ENCODE measurements around the gene CPNE4.
"Not testable (repeated sequence)": the region's sequence is repeated elsewhere in the genome, so short reads cannot be mapped to it uniquely, and the experiment has no call there.

The CPNE4 gene

GRCh38 chr3:131962982-131963381 is 71.8 kb downstream of the CPNE4 start:
- DNase-seq (ENCODE audit: low read depth in 4 of 4, low spot score in 1 of 4) = no peak

DNA sequence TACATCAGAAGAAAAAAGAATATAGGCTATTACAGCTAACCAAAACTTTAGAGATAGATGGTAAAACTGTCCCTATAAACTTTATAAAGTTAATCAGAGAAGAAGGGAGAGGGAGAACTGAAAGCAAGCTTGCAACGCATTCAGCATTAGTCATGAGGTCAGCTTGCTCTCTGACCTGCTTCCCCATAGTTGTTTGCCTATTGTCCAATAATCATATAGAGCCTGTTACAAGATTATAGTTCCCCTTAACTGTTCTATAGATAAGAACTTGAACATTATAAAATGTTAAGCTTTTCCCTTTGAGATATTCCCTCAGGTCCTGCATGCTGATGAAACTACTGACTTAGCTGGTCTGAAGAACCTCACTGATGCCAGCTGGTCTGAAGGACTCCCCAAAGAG is 74.5 kb downstream of the CPNE4 start:
- DNase-seq (ENCODE audit: low read depth in 4 of 4, low spot score in 1 of 4) = no peak

DNA sequence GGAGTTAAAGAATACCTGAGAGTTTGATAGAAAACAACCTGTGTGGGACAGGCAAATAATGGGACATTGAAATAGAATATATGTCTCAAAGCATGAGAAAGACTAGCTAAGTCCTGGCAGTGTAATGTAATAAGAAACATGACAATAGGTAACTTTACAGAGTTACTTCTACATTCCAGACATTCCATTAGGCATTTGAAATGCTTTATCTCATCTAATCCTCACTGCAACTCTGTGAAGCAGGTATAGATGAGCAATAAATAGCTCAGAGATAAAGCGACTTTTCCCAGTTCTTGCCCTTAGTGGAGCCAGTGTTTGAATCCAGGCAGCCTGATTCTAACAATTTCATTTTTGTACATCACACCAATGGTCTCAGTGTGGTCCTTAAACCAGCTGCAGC is 76.8 kb downstream of the CPNE4 start:
- no peak for DNase-seq (ENCODE audit: low read depth in 4 of 4, low spot score in 1 of 4)

- no peak for DNase-seq (ENCODE audit: low read depth in 4 of 4, low spot score in 1 of 4)
Observed at GRCh38 chr3:131957511-131957910, 77.3 kb downstream of the CPNE4 start.

DNA sequence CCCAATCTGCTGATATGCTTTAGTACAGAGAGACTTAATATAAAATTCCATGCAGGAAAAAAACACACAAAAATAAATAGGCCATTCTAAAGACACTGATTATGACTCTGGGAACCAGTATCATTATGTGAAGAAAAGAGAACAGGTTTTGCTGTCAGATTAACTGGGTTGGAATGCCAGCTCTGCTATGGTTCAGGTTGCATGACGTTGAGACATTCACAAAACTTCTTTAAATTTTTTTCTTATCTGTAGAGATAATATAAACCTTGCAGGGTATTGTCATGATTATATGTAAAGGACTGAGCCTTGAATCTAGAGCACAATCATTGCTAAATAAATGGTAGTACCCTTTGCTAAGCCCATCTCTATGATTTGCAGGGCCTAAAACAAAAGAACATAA is 86.0 kb downstream of the CPNE4 start:
- DNase-seq (ENCODE audit: low read depth in 4 of 4, low spot score in 1 of 4) = no peak

GRCh38 chr3:131944676-131945075 is 90.1 kb downstream of the CPNE4 start:
- no peak for DNase-seq (ENCODE audit: low read depth in 4 of 4, low spot score in 1 of 4)

- no peak for DNase-seq (ENCODE audit: low read depth in 4 of 4, low spot score in 1 of 4)
Observed at GRCh38 chr3:131933665-131934064, 101.1 kb downstream of the CPNE4 start.

GRCh38 chr3:131928593-131928992 is 106.2 kb downstream of the CPNE4 start:
- no peak for DNase-seq (ENCODE audit: low read depth in 4 of 4, low spot score in 1 of 4)

GRCh38 chr3:131925571-131925970 is 109.2 kb downstream of the CPNE4 start:
- DNase-seq (ENCODE audit: low read depth in 4 of 4, low spot score in 1 of 4) = no peak

DNA sequence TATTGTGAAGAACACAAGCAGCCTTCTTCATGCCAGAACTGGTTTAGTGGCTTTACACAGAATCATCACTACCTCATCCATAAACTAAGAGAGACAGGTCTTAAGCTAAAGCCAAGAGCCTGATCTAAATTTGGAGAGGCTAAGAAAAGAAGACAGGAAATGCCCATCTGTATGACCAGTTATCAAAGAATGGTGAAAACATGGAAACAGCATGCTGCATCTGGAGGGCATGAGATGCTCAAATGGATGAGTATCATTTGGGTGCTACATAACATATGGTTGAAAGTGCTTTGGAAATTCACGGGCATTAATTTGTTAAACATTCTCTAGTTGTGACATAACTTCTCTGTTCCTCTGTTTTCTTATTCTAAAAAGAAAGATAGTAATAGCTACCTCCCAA is 112.5 kb downstream of the CPNE4 start:
- no peak for DNase-seq (ENCODE audit: low read depth in 4 of 4, low spot score in 1 of 4)

DNA sequence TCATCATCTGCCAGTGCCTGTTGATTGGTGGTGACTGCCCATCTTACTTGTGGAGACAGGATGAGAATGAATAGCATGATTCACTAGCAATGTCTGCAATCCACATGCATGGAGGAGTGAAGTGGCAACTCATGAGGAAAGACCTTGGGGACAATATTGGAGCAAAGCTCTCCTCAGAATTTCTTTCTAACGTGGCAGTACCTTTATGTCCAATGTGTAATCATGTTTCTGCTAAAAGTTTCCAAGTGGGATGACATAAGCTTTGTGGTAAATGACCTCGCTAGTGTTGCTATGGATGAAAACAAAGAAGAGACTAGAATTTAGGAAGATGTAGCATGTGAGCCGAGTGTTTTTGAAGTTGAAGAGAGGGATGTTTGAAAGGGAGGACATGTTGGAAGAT is 117.8 kb downstream of the CPNE4 start:
- no peak for DNase-seq (ENCODE audit: low read depth in 4 of 4, low spot score in 1 of 4)

- no peak for DNase-seq (ENCODE audit: low read depth in 4 of 4, low spot score in 1 of 4)
Observed at GRCh38 chr3:131914090-131914691, 120.6 kb downstream of the CPNE4 start.

GRCh38 chr3:131912255-131912654 is 122.6 kb downstream of the CPNE4 start:
- DNase-seq (ENCODE audit: low read depth in 4 of 4, low spot score in 1 of 4) = no peak

DNA sequence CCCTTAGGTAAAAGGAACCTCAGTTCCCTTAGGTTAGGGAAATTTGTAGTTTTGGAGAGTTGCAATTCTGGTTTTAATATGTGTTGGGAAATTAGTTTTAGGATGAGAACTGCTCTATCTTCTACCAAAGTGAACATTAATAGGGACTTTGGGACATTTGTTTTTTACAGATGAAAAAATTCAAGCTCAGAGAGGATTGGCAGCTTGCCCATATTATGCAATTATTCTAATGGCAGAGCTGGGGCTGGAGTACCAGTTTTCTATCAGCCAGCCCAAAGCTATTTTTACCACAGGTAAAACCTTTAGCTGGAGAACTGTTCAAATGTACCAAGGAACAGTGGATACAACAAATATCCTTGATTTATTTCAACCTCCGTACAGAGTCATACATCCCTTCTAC is 127.0 kb downstream of the CPNE4 start:
- no peak for DNase-seq (ENCODE audit: low read depth in 4 of 4, low spot score in 1 of 4)

DNA sequence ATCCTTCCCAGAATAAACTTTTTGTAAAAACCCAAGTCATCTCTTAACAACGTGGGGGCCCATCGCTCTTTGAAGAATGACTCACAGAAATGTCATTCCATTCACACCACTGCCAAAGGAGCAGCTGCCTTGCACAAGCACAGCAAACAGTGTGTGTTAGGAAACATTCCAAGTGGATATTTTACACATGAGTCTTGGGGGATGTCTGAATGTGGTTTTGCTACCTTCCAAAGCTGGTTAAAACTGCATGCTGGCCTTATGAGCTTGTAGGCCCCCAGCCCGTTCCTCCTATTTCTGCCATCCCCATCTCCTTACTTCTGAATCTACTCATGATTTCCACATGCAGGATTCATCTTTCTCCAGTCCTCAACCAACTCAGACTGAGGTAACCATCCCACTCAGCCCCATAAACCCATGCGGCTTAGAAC is 130.8 kb downstream of the CPNE4 start:
- no peak for DNase-seq (ENCODE audit: low read depth in 4 of 4, low spot score in 1 of 4)

DNA sequence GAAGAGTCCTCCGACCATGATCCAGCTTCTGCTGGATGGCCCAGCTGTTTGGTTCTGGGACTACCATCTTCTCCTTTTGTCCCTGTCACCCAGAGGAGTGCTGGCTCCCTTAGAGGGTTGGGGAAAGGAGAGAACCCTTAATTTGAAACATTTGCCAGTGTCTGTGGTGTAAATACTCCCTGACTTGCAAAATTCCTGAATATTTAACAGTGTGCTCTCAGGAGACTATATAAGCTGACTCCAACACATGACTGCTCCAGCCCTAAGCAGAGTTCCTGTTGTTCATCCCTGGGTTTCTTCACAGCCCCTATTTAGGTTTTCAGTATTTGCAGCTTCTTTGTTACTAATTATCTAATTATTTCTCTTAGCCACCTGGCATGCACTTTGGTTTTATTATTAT is 133.1 kb downstream of the CPNE4 start:
- DNase-seq (ENCODE audit: low read depth in 4 of 4, low spot score in 1 of 4) = no peak

DNA sequence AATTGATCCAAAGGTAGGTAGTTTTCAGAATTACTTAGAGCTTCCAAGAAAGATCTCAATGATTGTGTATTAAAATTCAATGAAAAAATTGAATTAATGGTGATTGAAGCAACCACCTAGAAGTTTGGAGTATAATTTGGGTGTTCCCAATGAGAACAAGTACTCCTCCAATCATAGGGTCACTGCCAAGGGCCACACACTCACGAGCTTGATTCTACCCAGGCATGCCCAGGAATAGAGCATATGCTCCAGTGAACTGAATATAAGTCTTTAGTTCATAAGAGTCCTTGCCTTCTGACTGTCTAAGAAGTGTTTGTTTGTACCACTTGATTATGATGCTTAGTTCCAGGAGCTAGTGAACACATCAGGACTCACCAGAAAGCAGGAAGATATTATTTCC is 133.9 kb downstream of the CPNE4 start:
- no peak for DNase-seq (ENCODE audit: low read depth in 4 of 4, low spot score in 1 of 4)

GRCh38 chr3:131899021-131899420 is 135.8 kb downstream of the CPNE4 start:
- DNase-seq (ENCODE audit: low read depth in 4 of 4, low spot score in 1 of 4) = no peak

DNA sequence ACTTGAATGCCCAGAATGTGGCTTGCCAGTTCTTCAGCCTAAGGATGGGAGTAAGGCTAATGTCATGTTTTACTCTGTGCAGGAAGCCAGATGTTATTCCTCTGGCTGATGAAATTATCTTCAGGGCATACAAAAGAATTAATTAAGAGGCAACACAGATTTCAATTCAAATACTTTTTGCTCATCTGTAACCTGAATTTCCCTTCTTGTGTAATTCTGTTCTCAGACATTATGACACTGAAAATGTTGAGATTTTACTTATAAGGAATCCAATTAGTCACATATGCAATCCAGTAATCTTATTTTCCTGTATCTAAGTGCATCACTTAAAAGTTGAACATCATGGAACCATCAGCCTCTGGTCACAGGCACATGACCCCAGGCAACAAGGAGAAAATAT is 136.5 kb downstream of the CPNE4 start:
- DNase-seq (ENCODE audit: low read depth in 4 of 4, low spot score in 1 of 4) = no peak

- DNase-seq (ENCODE audit: low read depth in 4 of 4, low spot score in 1 of 4) = no peak
Observed at GRCh38 chr3:131896285-131896684, 138.5 kb downstream of the CPNE4 start.

DNA sequence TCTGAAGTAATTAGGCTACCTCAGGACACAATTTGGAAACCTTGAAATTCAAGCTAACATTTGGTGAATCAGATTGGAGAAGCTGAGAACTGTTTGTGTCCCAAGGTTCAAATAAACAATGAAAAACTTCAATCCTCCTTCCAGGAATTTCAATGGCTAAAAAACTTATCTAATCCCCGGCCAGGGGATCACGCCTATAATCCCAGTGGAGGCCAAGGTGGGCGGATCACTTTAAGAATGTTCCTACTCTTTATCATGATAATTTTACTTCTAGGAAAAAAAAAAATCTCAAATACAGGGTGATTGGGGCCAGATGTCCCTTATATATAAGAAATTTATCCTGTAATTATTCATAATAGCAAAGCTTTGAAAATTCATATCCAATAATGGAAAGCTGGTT is 139.0 kb downstream of the CPNE4 start:
- no peak for DNase-seq (ENCODE audit: low read depth in 4 of 4, low spot score in 1 of 4)

- no peak for DNase-seq (ENCODE audit: low read depth in 4 of 4, low spot score in 1 of 4)
Observed at GRCh38 chr3:131892331-131892730, 142.5 kb downstream of the CPNE4 start.

DNA sequence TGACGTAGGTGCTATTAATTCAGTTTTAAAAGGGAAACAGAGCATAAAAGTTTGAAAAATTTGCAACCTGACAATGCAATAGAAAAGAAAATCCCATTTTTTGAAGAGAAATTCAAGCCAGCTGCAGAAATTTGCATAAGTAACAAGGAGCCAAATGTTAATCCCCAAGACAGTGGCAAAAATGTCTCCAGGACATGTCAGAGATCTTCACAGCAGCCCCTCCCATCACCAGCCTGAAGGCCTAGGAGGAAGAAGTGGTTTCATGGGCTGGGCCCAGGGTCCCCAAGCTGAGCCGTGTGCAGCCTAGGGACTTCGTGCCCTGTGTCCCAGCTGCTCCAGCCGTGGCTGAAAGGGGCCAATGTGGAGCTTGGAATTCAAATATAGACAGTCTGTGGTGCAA is 148.9 kb downstream of the CPNE4 start:
- not testable (repeated sequence) for DNase-seq (ENCODE audit: low read depth in 4 of 4, low spot score in 1 of 4)
